GM21723 (cell line): Measurements from ENCODE around the gene COL4A2.
"Not testable (repeated sequence)": the region's sequence is repeated elsewhere in the genome, so short reads cannot be mapped to it uniquely, and the experiment has no call there.

ENCODE experiments used
- ATAC-seq: cut with Tn5 transposase; IDR thresholded peaks from one replicate; pipeline ENCODE4 v1.9.1; 2021; ENCODE audit warnings: mild to moderate bottlenecking, moderate library complexity; ENCODE audit not compliant: unreplicated experiment

Gene COL4A2

GRCh38 chr13:110486880-110487279, 179.8 kb downstream of the COL4A2 start:
- ATAC-seq, result not testable (repeated sequence)

- ATAC-seq, result no peak
Measured at GRCh38 chr13:110490009-110490770, 183.1 kb downstream of the COL4A2 start.

- ATAC-seq, result no peak
Measured at GRCh38 chr13:110491869-110492678, 185.0 kb downstream of the COL4A2 start.

GRCh38 chr13:110492679-110493593, 185.9 kb downstream of the COL4A2 start:
- no peak for ATAC-seq

- ATAC-seq, result no peak
Measured at GRCh38 chr13:110493613-110494012, 186.5 kb downstream of the COL4A2 start.

- no peak for ATAC-seq
Measured at GRCh38 chr13:110495376-110495775, 188.3 kb downstream of the COL4A2 start.

GRCh38 chr13:110495881-110496280, 188.8 kb downstream of the COL4A2 start:
- ATAC-seq, result no peak

- ATAC-seq, result no peak
Measured at GRCh38 chr13:110496281-110496680, 189.2 kb downstream of the COL4A2 start.

GRCh38 chr13:110497003-110497402, 189.9 kb downstream of the COL4A2 start:
- no peak for ATAC-seq

- ATAC-seq, result not testable (repeated sequence)
Measured at GRCh38 chr13:110497896-110498295, 190.8 kb downstream of the COL4A2 start.

GRCh38 chr13:110498327-110498726, 191.2 kb downstream of the COL4A2 start:
- no peak for ATAC-seq

- ATAC-seq, result no peak
Measured at GRCh38 chr13:110498765-110499164, 191.7 kb downstream of the COL4A2 start.

- no peak for ATAC-seq
Measured at GRCh38 chr13:110499621-110500281, 192.7 kb downstream of the COL4A2 start.

GRCh38 chr13:110500341-110500740, 193.3 kb downstream of the COL4A2 start:
- ATAC-seq, result no peak

- ATAC-seq, result no peak
Measured at GRCh38 chr13:110501188-110501587, 194.1 kb downstream of the COL4A2 start.

- ATAC-seq, result no peak
Measured at GRCh38 chr13:110503037-110503901, 196.2 kb downstream of the COL4A2 start.

- ATAC-seq, result no peak
Measured at GRCh38 chr13:110503979-110504499, 197.0 kb downstream of the COL4A2 start.

- ATAC-seq, result no peak
Measured at GRCh38 chr13:110505594-110505993, 198.5 kb downstream of the COL4A2 start.

- no peak for ATAC-seq
Measured at GRCh38 chr13:110506396-110506795, 199.3 kb downstream of the COL4A2 start.
